A549 (cell line): ENCODE measurements around the gene TBC1D2B.

ENCODE experiments used
- CBX2 ChIP-seq: fragments of 200-600 bp; sonication (generic); IDR thresholded peaks from 2 replicates; pipeline ENCODE4 v1.6.1; 2016; ENCODE audit warnings: low read depth, mild to moderate bottlenecking, borderline replicate concordance
- CTCF ChIP-seq: fragments of >200 bp; sonication (Bioruptor Twin); formaldehyde crosslinking; IDR thresholded peaks from 3 replicates; pipeline ENCODE4 v1.5.1; 2016
- EP300 ChIP-seq, 2 experiments: fragments of >200 bp; sonication (Bioruptor Twin); formaldehyde crosslinking; IDR thresholded peaks; 2 replicates in 1 of 2; 3 replicates in 1 of 2; pipeline ENCODE4 v1.6.1; 2016 to 2017
- JUN ChIP-seq, 2 experiments: fragments of >200 bp; sonication (Bioruptor Twin); formaldehyde crosslinking; IDR thresholded peaks; 2 replicates in 1 of 2; 3 replicates in 1 of 2; pipeline ENCODE4 v1.6.1; 2016 to 2017
- JUNB ChIP-seq: fragments of >200 bp; sonication (Bioruptor Twin); formaldehyde crosslinking; IDR thresholded peaks from 2 replicates; pipeline ENCODE4 v1.6.1; 2016
- POLR2A ChIP-seq: IDR thresholded peaks from 2 replicates; pipeline ENCODE4 v1.6.1; 2012; ENCODE audit warnings: mild to moderate bottlenecking, low read length
- RAD21 ChIP-seq, 2 experiments: fragments of >200 bp in 1 of 2; sonication (Bioruptor Twin) in 1 of 2; formaldehyde crosslinking in 1 of 2; IDR thresholded peaks in 1 of 2; conservative IDR thresholded peaks in 1 of 2; 2 replicates in 1 of 2; 3 replicates in 1 of 2; pipeline ENCODE4 v1.6.1; 2012 to 2018; ENCODE audit warnings: inconsistent platforms in 1 of 2
- RCOR1 ChIP-seq: fragments of 150-350 bp; IDR thresholded peaks from 2 replicates; pipeline ENCODE4 v1.6.1; 2014; ENCODE audit warnings: antibody characterized with exemption, low read length, low read depth
- SREBF2 ChIP-seq: fragments of 450-650 bp; IDR thresholded peaks from 2 replicates; pipeline ENCODE4 v1.6.1; 2014; ENCODE audit warnings: mild to moderate bottlenecking, moderate library complexity
- TP53 ChIP-seq: fragments of 250-450 bp; sonication (Bioruptor Pico); IDR thresholded peaks from 2 replicates; pipeline ENCODE4 v1.5.0; 2021; ENCODE audit warnings: mild to moderate bottlenecking, moderate library complexity
- TF ChIP-seq, protein P1 (sequence below): IDR thresholded peaks from 2 replicates; pipeline ENCODE4 v1.6.1; 2012

DNA sequence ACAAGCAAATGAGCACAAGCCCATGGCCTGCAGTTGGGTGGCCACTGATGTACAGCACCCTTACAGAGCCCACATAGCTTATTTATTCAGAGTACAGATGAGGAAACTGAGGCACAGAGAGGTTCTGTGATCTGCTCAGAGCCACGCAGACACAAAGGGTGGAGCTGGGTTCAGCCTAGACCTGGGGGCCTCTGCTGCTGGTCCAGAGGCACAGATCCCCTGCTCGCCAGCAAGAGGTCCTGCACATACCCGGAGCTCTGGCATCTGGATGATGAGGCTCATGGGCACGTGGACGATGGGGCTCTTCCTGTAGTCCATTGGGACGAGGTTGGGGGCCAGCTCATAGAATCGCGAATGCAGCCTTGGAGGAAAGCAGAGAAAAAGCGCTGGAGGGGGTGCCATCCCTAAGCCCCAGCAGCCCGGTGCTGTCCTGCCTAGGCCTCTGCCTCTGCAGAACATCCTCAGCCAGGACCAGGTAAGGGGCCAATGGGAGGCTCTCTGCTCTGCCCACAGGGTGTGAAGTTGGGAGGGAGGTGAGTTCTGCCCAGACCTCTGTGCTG, 33.5 kb upstream of the TBC1D2B start:
- TF ChIP-seq CTCF: no peak
- TF ChIP-seq SREBF2: no peak
- TF ChIP-seq EP300 (IDR thresholded peaks at IDR 0.05): no peak
- no peak for TF ChIP-seq POLR2A
- TF ChIP-seq, protein P1, sequence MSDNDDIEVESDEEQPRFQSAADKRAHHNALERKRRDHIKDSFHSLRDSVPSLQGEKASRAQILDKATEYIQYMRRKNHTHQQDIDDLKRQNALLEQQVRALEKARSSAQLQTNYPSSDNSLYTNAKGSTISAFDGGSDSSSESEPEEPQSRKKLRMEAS: no peak
- no peak for TF ChIP-seq RCOR1
- TF ChIP-seq CBX2: no peak
- no peak for TF ChIP-seq TP53 (CRISPR knock-in tag)
- no peak for TF ChIP-seq RAD21 (conservative IDR thresholded peaks at IDR 0.05 in 1 of 2, IDR thresholded peaks at IDR 0.05 in 1 of 2)
- no peak for TF ChIP-seq JUN (IDR thresholded peaks at IDR 0.05)
- TF ChIP-seq JUNB: no peak
